Measurements from ENCODE around the gene LMO4.

GRCh38 chr1:87367549-87367948 is 38.9 kb downstream of the LMO4 start:
- TF ChIP-seq CTCF (IDR thresholded peaks at IDR 0.05; ENCODE audit: low read length) (no peak), EZH2 (optimal IDR thresholded peaks at IDR 0.05; ENCODE audit: low read depth, low read length) (no peak), EZH2phosphoT487 (IDR thresholded peaks at IDR 0.05; ENCODE audit: low read length) (no peak)

Measured in MM.1S (cell line).